ENCODE results near the gene PRPF4.

- TF ChIP-seq, protein P1, sequence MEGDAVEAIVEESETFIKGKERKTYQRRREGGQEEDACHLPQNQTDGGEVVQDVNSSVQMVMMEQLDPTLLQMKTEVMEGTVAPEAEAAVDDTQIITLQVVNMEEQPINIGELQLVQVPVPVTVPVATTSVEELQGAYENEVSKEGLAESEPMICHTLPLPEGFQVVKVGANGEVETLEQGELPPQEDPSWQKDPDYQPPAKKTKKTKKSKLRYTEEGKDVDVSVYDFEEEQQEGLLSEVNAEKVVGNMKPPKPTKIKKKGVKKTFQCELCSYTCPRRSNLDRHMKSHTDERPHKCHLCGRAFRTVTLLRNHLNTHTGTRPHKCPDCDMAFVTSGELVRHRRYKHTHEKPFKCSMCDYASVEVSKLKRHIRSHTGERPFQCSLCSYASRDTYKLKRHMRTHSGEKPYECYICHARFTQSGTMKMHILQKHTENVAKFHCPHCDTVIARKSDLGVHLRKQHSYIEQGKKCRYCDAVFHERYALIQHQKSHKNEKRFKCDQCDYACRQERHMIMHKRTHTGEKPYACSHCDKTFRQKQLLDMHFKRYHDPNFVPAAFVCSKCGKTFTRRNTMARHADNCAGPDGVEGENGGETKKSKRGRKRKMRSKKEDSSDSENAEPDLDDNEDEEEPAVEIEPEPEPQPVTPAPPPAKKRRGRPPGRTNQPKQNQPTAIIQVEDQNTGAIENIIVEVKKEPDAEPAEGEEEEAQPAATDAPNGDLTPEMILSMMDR (conservative IDR thresholded peaks at IDR 0.05; ENCODE audit: low read length) = no peak
- TF ChIP-seq EZH2phosphoT487 (IDR thresholded peaks at IDR 0.05; ENCODE audit: borderline replicate concordance) = no peak
Observed at GRCh38 chr9:113244556-113244955, 30.9 kb upstream of the PRPF4 start.
